Natural killer cell (primary cell): ENCODE data around the gene PPP1R2. TPM values are rescaled to one million over a fixed set of nuclear protein-coding genes. Genes with fewer than 3 reads are reported as not detected.

Experiments
- ATAC-seq, 3 donors: fragments of 150-1000 bp in 2 of 3; fragments of 200-7000 bp in 1 of 3; cut with Tn5 transposase; 1 replicate in 1 of 3; 2 replicates in 2 of 3; pipeline ENCODE4 v1.10.0; 2021; ENCODE audit warnings: mild to moderate bottlenecking in 2 of 3, moderate library complexity in 2 of 3
- DNase-seq, 2 donors: peaks; one replicate each; pipeline versions ENCODE4 v3.0.0 to v3.0.0-alpha.2; 2013 to 2021; ENCODE audit warnings: mixed read lengths in 1 of 2
- H3K27ac ChIP-seq: one replicate; pipeline ENCODE4 v1.5.1; 2013; ENCODE audit warnings: mild to moderate bottlenecking, low read length
- H3K27me3 ChIP-seq: one replicate; pipeline ENCODE4 v1.6.1; 2013; ENCODE audit warnings: low read length; ENCODE audit not compliant: control insufficient read depth, insufficient read depth
- H3K36me3 ChIP-seq: one replicate; pipeline ENCODE4 v1.6.1; 2013; ENCODE audit warnings: low read length; ENCODE audit not compliant: control insufficient read depth, insufficient read depth
- H3K4me1 ChIP-seq: one replicate; pipeline ENCODE4 v1.6.1; 2013; ENCODE audit warnings: low read length; ENCODE audit not compliant: control insufficient read depth, insufficient read depth
- H3K4me3 ChIP-seq: one replicate; pipeline ENCODE4 v1.5.1; 2013; ENCODE audit warnings: low read length
- H3K9me3 ChIP-seq: one replicate; pipeline ENCODE4 v1.6.1; 2013; ENCODE audit warnings: low read length; ENCODE audit not compliant: control insufficient read depth, insufficient read depth
- H3K27ac Mint-ChIP-seq, 2 donors: one replicate each; pipeline ENCODE4 v1.8.0; 2022; ENCODE audit warnings: mild to moderate bottlenecking in 2 of 2, mixed read lengths in 2 of 2, moderate library complexity in 1 of 2
- H3K27me3 Mint-ChIP-seq, 2 donors: one replicate each; pipeline ENCODE4 v1.8.0; 2022; ENCODE audit warnings: low read depth in 2 of 2, mixed read lengths in 2 of 2
- H3K36me3 Mint-ChIP-seq: one replicate; pipeline ENCODE4 v1.8.0; 2022; ENCODE audit warnings: mixed read lengths
- H3K4me1 Mint-ChIP-seq, 2 donors: one replicate each; pipeline ENCODE4 v1.8.0; 2022; ENCODE audit warnings: mixed read lengths in 2 of 2
- H3K4me3 Mint-ChIP-seq: one replicate; pipeline ENCODE4 v1.8.0; 2022; ENCODE audit warnings: mild to moderate bottlenecking, moderate library complexity, mixed read lengths
- H3K9me3 Mint-ChIP-seq, 2 donors: one replicate each; pipeline ENCODE4 v1.8.0; 2022; ENCODE audit warnings: mixed read lengths in 2 of 2
- WGBS: methylation state at CpG from one replicate; pipeline ENCODE4 v1.1.7; 2013; ENCODE audit warnings: missing lambda C conversion rate; ENCODE audit not compliant: insufficient coverage; 5-methylcytosine and 5-hydroxymethylcytosine counted together
- intact Hi-C: fragments of 100-400 bp; cut with micrococcal nuclease; formaldehyde crosslinking; loops from one replicate; pipeline ENCODE4 v1.14.2; 2022
- total RNA-seq, 4 donors: library from RNA; stranded (reverse); fragments of 120-200 nt in 1 of 4; gene quantifications; one replicate each; pipeline versions ENCODE4 v1.2.3 to v1.2.4, GENCODE V29; 2013 to 2022
- TF ChIP-seq, protein P1 (sequence below): fragments of 200-600 bp; IDR thresholded peaks from one replicate; pipeline ENCODE4 v1.8.0; 2022; ENCODE audit warnings: antibody characterized with exemption

The PPP1R2 gene
- total RNA-seq, 3 donors from 2014 or later (not counting 1 experiment from before 2014, with no cell fraction given) = 89.8 to 97.3 (median 89.9) TPM

GRCh38 chr3:195532834-195533233, 10.3 kb downstream of the PPP1R2 start:
- peaks cover 7% of the 10 kb centered on the region for H3K4me1 ChIP-seq
- Mint-ChIP-seq H3K27me3 (no peaks in the 10 kb centered on the region), H3K27ac (no peak overlapping the region), H3K4me1 (peaks cover 59 to 68% of the 10 kb centered on the region in 2 donors), H3K36me3 (no peaks in the 10 kb centered on the region), H3K4me3 (no peak overlapping the region), H3K9me3 (no peaks in the 10 kb centered on the region)
- DNase-seq (no peak), ATAC-seq (no peak)
- no peaks in the 10 kb centered on the region for H3K27me3 ChIP-seq
- H3K36me3 ChIP-seq = peaks cover 10% of the 10 kb centered on the region
- H3K27ac ChIP-seq = no peak overlapping the region
- no peaks in the 10 kb centered on the region for H3K9me3 ChIP-seq
- 94% methylated on average over 7 of the region's 7 CpGs for WGBS
- TF ChIP-seq, protein P1, sequence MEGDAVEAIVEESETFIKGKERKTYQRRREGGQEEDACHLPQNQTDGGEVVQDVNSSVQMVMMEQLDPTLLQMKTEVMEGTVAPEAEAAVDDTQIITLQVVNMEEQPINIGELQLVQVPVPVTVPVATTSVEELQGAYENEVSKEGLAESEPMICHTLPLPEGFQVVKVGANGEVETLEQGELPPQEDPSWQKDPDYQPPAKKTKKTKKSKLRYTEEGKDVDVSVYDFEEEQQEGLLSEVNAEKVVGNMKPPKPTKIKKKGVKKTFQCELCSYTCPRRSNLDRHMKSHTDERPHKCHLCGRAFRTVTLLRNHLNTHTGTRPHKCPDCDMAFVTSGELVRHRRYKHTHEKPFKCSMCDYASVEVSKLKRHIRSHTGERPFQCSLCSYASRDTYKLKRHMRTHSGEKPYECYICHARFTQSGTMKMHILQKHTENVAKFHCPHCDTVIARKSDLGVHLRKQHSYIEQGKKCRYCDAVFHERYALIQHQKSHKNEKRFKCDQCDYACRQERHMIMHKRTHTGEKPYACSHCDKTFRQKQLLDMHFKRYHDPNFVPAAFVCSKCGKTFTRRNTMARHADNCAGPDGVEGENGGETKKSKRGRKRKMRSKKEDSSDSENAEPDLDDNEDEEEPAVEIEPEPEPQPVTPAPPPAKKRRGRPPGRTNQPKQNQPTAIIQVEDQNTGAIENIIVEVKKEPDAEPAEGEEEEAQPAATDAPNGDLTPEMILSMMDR = no peak
- intact Hi-C loops = no loop called here
- no peak overlapping the region for H3K4me3 ChIP-seq

DNA sequence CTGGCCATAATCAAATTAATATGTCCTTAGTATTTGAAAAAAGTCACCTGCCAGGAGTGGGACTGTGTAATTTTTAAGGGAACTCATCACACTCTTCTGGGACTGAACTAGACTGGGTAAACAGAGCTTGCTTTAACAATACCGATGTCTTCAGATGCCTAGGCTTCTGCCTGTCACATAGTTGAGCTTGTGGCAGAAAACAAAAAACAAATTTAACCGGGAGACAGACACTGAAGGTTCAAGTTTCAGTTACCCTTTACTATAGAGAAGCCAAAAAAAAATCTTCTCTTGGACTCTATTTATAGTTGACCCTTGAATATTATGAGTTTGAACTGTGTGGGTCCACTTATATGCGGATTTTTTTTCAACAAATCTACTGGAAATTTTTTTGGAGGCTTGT, 10.8 kb downstream of the PPP1R2 start:
- Histone ChIP-seq H3K4me3 (no peak overlapping the region), H3K4me1 (peaks cover 7% of the 10 kb centered on the region), H3K27ac (no peak overlapping the region), H3K36me3 (peaks cover 15% of the 10 kb centered on the region), H3K27me3 (no peaks in the 10 kb centered on the region), H3K9me3 (no peaks in the 10 kb centered on the region)
- 80% methylated on average over 2 of the region's 3 CpGs for WGBS
- H3K27me3 Mint-ChIP-seq = no peaks in the 10 kb centered on the region
- intact Hi-C loops = no loop called here
- no peak for DNase-seq
- peaks cover 54 to 63% of the 10 kb centered on the region in 2 donors for H3K4me1 Mint-ChIP-seq
- H3K36me3 Mint-ChIP-seq = no peaks in the 10 kb centered on the region
- ATAC-seq = no peak
- H3K4me3 Mint-ChIP-seq = no peak overlapping the region
- TF ChIP-seq, protein P1 = no peak
- H3K9me3 Mint-ChIP-seq = no peaks in the 10 kb centered on the region
- peak overlapping the region in 1 of 2 donors; percentile 9 for H3K27ac Mint-ChIP-seq

- TF ChIP-seq, protein P1 = no peak
- Histone ChIP-seq H3K4me3 (no peak overlapping the region), H3K4me1 (peaks cover 7% of the 10 kb centered on the region), H3K27me3 (no peaks in the 10 kb centered on the region), H3K9me3 (no peaks in the 10 kb centered on the region), H3K27ac (no peak overlapping the region), H3K36me3 (peaks cover 15% of the 10 kb centered on the region)
- intact Hi-C loops = no loop called here
- H3K27me3 Mint-ChIP-seq = no peaks in the 10 kb centered on the region
- peak overlapping the region in 1 of 2 donors; percentile 9 for H3K27ac Mint-ChIP-seq
- H3K36me3 Mint-ChIP-seq = no peaks in the 10 kb centered on the region
- peaks cover 51 to 60% of the 10 kb centered on the region in 2 donors for H3K4me1 Mint-ChIP-seq
- WGBS = 85% methylated on average over 5 of the region's 5 CpGs
- no peak overlapping the region for H3K4me3 Mint-ChIP-seq
- ATAC-seq (no peak), DNase-seq (no peak)
- no peaks in the 10 kb centered on the region for H3K9me3 Mint-ChIP-seq
Observed at GRCh38 chr3:195531683-195532082, 11.4 kb downstream of the PPP1R2 start.

GRCh38 chr3:195526492-195526891, 16.6 kb downstream of the PPP1R2 start:
- H3K9me3 ChIP-seq = no peaks in the 10 kb centered on the region
- 98% methylated on average over 2 of the region's 4 CpGs for WGBS
- H3K9me3 Mint-ChIP-seq = no peaks in the 10 kb centered on the region
- H3K4me3 ChIP-seq = no peak overlapping the region
- peaks cover 54% of the 10 kb centered on the region for H3K36me3 ChIP-seq
- no peaks in the 10 kb centered on the region for H3K4me1 ChIP-seq
- H3K27me3 ChIP-seq = no peaks in the 10 kb centered on the region
- H3K27ac Mint-ChIP-seq = no peak overlapping the region
- H3K4me1 Mint-ChIP-seq = peaks cover 16 to 36% of the 10 kb centered on the region in 2 donors
- H3K27ac ChIP-seq = no peak overlapping the region
- ATAC-seq = no peak
- TF ChIP-seq, protein P1 = no peak
- H3K36me3 Mint-ChIP-seq = no peaks in the 10 kb centered on the region
- no peaks in the 10 kb centered on the region for H3K27me3 Mint-ChIP-seq
- DNase-seq = no peak
- no peak overlapping the region for H3K4me3 Mint-ChIP-seq
- intact Hi-C loops = no loop called here
